ENCODE data around the gene CLGN. TPM values are rescaled to one million over a fixed set of nuclear protein-coding genes. Genes with fewer than 3 reads are reported as not detected.
A peak's percentile ranks its signal among the peaks of the same experiment; 100 is the strongest.

CLGN gene
- total and polyA plus RNA-seq, 2 of the 13 experiments (the other 11 are each of a cell fraction or from before 2014, with no cell fraction given) = 7.2 to 17.0 TPM

- TF ChIP-seq PBX2 (CRISPR knock-in tag; IDR thresholded peaks at IDR 0.05) = no peak
- TF ChIP-seq ZSCAN21 (CRISPR knock-in tag; IDR thresholded peaks at IDR 0.05; ENCODE audit: borderline replicate concordance) = 0 out of 2 replicates have a peak, but pooled peaks have one; percentile 29
- TF ChIP-seq ZNF256 (CRISPR knock-in tag; conservative IDR thresholded peaks at IDR 0.05) = no peak
- TF ChIP-seq SOX5 (CRISPR knock-in tag; IDR thresholded peaks at IDR 0.05; ENCODE audit: borderline replicate concordance) = peak; percentile 48; the same call in 1 of the 2 replicates
- TF ChIP-seq ZNF260 (CRISPR knock-in tag; IDR thresholded peaks at IDR 0.05; ENCODE audit: borderline replicate concordance, low read depth) = no peak
- no peak for TF ChIP-seq HOXA5 (CRISPR knock-in tag; IDR thresholded peaks at IDR 0.05)
- no peak for TF ChIP-seq ZNF362 (CRISPR knock-in tag; IDR thresholded peaks at IDR 0.05; ENCODE audit: borderline replicate concordance)
- TF ChIP-seq KLF16 (CRISPR knock-in tag; IDR thresholded peaks at IDR 0.05) = 0 out of 4 replicates have a peak, but pooled peaks of 1 of the 2 experiments have one; percentile 21
- TF ChIP-seq KAT7 (CRISPR knock-in tag; IDR thresholded peaks at IDR 0.05; ENCODE audit: borderline replicate concordance) = no peak
- TF ChIP-seq ZBTB38 (CRISPR knock-in tag; IDR thresholded peaks at IDR 0.05) = no peak
- TF ChIP-seq FIP1L1 (IDR thresholded peaks at IDR 0.05; ENCODE audit: borderline replicate concordance, insufficient read depth, low read depth, low read length) = no peak
- TF ChIP-seq CREB1 (IDR thresholded peaks at IDR 0.05) = no peak
- 0 out of 2 replicates have a peak, but pooled peaks have one; percentile 34 for TF ChIP-seq CREB1 (CRISPR knock-in tag; IDR thresholded peaks at IDR 0.05)
- no peak for TF ChIP-seq KDM5B (CRISPR knock-in tag; IDR thresholded peaks at IDR 0.05; ENCODE audit: borderline replicate concordance)
- TF ChIP-seq, protein P1, sequence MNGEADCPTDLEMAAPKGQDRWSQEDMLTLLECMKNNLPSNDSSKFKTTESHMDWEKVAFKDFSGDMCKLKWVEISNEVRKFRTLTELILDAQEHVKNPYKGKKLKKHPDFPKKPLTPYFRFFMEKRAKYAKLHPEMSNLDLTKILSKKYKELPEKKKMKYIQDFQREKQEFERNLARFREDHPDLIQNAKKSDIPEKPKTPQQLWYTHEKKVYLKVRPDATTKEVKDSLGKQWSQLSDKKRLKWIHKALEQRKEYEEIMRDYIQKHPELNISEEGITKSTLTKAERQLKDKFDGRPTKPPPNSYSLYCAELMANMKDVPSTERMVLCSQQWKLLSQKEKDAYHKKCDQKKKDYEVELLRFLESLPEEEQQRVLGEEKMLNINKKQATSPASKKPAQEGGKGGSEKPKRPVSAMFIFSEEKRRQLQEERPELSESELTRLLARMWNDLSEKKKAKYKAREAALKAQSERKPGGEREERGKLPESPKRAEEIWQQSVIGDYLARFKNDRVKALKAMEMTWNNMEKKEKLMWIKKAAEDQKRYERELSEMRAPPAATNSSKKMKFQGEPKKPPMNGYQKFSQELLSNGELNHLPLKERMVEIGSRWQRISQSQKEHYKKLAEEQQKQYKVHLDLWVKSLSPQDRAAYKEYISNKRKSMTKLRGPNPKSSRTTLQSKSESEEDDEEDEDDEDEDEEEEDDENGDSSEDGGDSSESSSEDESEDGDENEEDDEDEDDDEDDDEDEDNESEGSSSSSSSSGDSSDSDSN (CRISPR knock-in tag; IDR thresholded peaks at IDR 0.05) = no peak
- no peak for TF ChIP-seq ZNF33B (CRISPR knock-in tag; IDR thresholded peaks at IDR 0.05)
- no peak for TF ChIP-seq FOXP4 (CRISPR knock-in tag; IDR thresholded peaks at IDR 0.05)
- TF ChIP-seq MNT (IDR thresholded peaks at IDR 0.05) = no peak
- no peak for TF ChIP-seq HINFP (CRISPR knock-in tag; IDR thresholded peaks at IDR 0.05; ENCODE audit: low read depth)
- TF ChIP-seq CHD2 (IDR thresholded peaks at IDR 0.05; ENCODE audit: low read depth, low read length) = no peak
- TF ChIP-seq STAG1 (CRISPR knock-in tag; IDR thresholded peaks at IDR 0.05) = 0 out of 2 replicates have a peak, but pooled peaks have one; percentile 5
Observed at GRCh38 chr4:140363051-140363450, 64.4 kb downstream of the CLGN start (continued).
